ENCODE measurements around the gene UBE2Q1. TPM values are rescaled to one million over a fixed set of nuclear protein-coding genes. Genes with fewer than 3 reads are reported as not detected.

UBE2Q1 gene
- polyA plus RNA-seq, 1 donor (not counting 4 experiments of a cell fraction or from before 2014, with no cell fraction given), result 17.6 TPM

DNA sequence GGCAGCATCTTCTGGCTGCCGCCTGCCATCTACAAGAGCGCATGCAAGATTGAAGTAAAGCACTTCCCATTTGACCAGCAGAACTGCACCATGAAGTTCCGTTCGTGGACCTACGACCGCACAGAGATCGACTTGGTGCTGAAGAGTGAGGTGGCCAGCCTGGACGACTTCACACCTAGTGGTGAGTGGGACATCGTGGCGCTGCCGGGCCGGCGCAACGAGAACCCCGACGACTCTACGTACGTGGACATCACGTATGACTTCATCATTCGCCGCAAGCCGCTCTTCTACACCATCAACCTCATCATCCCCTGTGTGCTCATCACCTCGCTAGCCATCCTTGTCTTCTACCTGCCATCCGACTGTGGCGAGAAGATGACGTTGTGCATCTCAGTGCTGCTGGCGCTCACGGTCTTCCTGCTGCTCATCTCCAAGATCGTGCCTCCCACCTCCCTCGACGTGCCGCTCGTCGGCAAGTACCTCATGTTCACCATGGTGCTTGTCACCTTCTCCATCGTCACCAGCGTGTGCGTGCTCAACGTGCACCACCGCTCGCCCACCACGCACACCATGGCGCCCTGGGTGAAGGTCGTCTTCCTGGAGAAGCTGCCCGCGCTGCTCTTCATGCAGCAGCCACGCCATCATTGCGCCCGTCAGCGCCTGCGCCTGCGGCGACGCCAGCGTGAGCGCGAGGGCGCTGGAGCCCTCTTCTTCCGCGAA, 12.9 kb upstream of the UBE2Q1 start:
- dilution Hi-C loops (cut with MboI; ENCODE audit: extremely low pct_ligation_motif_present, low sequenced_read_pairs), result no loop called here
- DNase-seq (ENCODE audit: low read depth, low spot score) (no peak), FAIRE-seq (no peak)
- Histone ChIP-seq H3K27ac (ENCODE audit: control insufficient read depth, insufficient read depth, low read length) (no peak overlapping the region), H3K9me1 (ENCODE audit: control insufficient read depth, extremely low read depth, insufficient read depth, low read length) (no peaks in the 10 kb centered on the region), H3K4me2 (ENCODE audit: control insufficient read depth, extremely low read depth, insufficient read depth, low read depth, low read length) (no peak overlapping the region), H2AFZ (ENCODE audit: control insufficient read depth, low read length) (no peak overlapping the region), H3K79me2 (ENCODE audit: control insufficient read depth, insufficient read depth, low read length) (no peaks in the 10 kb centered on the region), H3K9ac (ENCODE audit: control insufficient read depth, extremely low read depth, insufficient read depth, low read length) (no peak overlapping the region), H3K9me3 (ENCODE audit: control insufficient read depth, low read depth, low read length) (no peaks in the 10 kb centered on the region), H4K20me1 (ENCODE audit: control insufficient read depth, extremely low read depth, insufficient read depth, low read length) (no peaks in the 10 kb centered on the region), H3K36me3 (ENCODE audit: control insufficient read depth in 2 of 2, extremely low read depth in 1 of 2, insufficient read depth in 2 of 2, low read length in 2 of 2) (no peaks in the 10 kb centered on the region), H3K4me1 (ENCODE audit: control insufficient read depth, extremely low read depth, insufficient read depth, low read length) (peaks cover 3% of the 10 kb centered on the region), H3K27me3 (ENCODE audit: control insufficient read depth, extremely low read depth, insufficient read depth, low read length) (peaks cover 18% of the 10 kb centered on the region), H3K4me3 (ENCODE audit: control insufficient read depth in 2 of 3, extremely low read depth in 1 of 3, insufficient read depth in 2 of 3, low read depth in 1 of 3, low read length in 3 of 3) (no peak overlapping the region)
- no peak for TF ChIP-seq EZH2 (IDR thresholded peaks at IDR 0.05; ENCODE audit: low read length)
- TF ChIP-seq, protein P1, sequence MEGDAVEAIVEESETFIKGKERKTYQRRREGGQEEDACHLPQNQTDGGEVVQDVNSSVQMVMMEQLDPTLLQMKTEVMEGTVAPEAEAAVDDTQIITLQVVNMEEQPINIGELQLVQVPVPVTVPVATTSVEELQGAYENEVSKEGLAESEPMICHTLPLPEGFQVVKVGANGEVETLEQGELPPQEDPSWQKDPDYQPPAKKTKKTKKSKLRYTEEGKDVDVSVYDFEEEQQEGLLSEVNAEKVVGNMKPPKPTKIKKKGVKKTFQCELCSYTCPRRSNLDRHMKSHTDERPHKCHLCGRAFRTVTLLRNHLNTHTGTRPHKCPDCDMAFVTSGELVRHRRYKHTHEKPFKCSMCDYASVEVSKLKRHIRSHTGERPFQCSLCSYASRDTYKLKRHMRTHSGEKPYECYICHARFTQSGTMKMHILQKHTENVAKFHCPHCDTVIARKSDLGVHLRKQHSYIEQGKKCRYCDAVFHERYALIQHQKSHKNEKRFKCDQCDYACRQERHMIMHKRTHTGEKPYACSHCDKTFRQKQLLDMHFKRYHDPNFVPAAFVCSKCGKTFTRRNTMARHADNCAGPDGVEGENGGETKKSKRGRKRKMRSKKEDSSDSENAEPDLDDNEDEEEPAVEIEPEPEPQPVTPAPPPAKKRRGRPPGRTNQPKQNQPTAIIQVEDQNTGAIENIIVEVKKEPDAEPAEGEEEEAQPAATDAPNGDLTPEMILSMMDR (optimal IDR thresholded peaks at IDR 0.05 in 1 of 3, IDR thresholded peaks at IDR 0.05 in 1 of 3, conservative IDR thresholded peaks at IDR 0.05 in 1 of 3; ENCODE audit: extremely low read depth in 1 of 3, insufficient read depth in 2 of 3, low read length in 3 of 3), result no peak

DNA sequence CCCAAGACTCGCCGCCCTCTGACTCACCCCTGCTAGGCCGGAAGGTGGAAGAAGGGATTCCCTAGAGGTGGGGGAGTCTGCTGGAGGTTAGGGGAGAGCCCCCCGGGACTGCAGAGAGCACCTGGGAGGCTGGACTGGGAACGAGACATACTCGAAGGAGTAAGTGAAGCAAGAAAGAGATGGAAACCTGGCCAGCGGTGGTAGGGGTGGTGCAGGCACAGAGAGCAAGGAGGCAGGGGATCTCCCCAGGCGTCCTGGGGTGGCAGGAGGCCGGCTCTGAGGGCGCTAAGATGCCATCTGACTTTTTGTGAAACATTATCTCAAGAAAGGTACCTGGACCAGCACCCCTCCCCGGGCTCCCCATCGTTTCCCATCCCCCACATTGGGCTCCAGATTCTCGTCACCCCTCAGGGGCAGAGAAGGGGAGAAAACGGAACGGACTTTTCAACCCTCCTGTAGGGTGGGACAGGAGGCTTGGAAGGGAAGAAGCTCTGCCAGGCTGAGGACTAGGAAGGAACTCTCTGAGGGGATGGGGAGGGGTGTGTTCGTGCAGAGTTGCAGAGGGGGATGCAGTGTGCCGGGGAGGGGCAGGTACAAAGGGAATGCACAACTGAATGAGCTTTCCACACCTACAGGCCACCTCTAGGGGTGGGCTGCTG, 9.8 kb upstream of the UBE2Q1 start:
- Histone ChIP-seq H4K20me1 (ENCODE audit: control insufficient read depth, extremely low read depth, insufficient read depth, low read length) (no peaks in the 10 kb centered on the region), H3K27ac (ENCODE audit: control insufficient read depth, insufficient read depth, low read length) (no peak overlapping the region), H3K9me1 (ENCODE audit: control insufficient read depth, extremely low read depth, insufficient read depth, low read length) (no peaks in the 10 kb centered on the region), H3K4me2 (ENCODE audit: control insufficient read depth, extremely low read depth, insufficient read depth, low read depth, low read length) (peak overlapping the region; percentile 64), H2AFZ (ENCODE audit: control insufficient read depth, low read length) (no peak overlapping the region), H3K36me3 (ENCODE audit: control insufficient read depth in 2 of 2, extremely low read depth in 1 of 2, insufficient read depth in 2 of 2, low read length in 2 of 2) (no peaks in the 10 kb centered on the region), H3K4me3 (ENCODE audit: control insufficient read depth in 2 of 3, extremely low read depth in 1 of 3, insufficient read depth in 2 of 3, low read depth in 1 of 3, low read length in 3 of 3) (peak overlapping the region in 1 of 3 experiments; percentile 25), H3K79me2 (ENCODE audit: control insufficient read depth, insufficient read depth, low read length) (no peaks in the 10 kb centered on the region), H3K9me3 (ENCODE audit: control insufficient read depth, low read depth, low read length) (no peaks in the 10 kb centered on the region), H3K9ac (ENCODE audit: control insufficient read depth, extremely low read depth, insufficient read depth, low read length) (no peak overlapping the region), H3K4me1 (ENCODE audit: control insufficient read depth, extremely low read depth, insufficient read depth, low read length) (peaks cover 3% of the 10 kb centered on the region), H3K27me3 (ENCODE audit: control insufficient read depth, extremely low read depth, insufficient read depth, low read length) (peaks cover 18% of the 10 kb centered on the region)
- dilution Hi-C loops (cut with MboI; ENCODE audit: extremely low pct_ligation_motif_present, low sequenced_read_pairs), result no loop called here
- FAIRE-seq (no peak), DNase-seq (ENCODE audit: low read depth, low spot score) (no peak)
- TF ChIP-seq, protein P1 (optimal IDR thresholded peaks at IDR 0.05 in 1 of 3, IDR thresholded peaks at IDR 0.05 in 1 of 3, conservative IDR thresholded peaks at IDR 0.05 in 1 of 3; ENCODE audit: extremely low read depth in 1 of 3, insufficient read depth in 2 of 3, low read length in 3 of 3), result no peak
- no peak for TF ChIP-seq EZH2 (IDR thresholded peaks at IDR 0.05; ENCODE audit: low read length)

All from keratinocyte (primary cell).